Renal pelvis (tissue), 4 donors: ENCODE measurements around the gene RERE. TPM values are rescaled to one million over a fixed set of nuclear protein-coding genes. Genes with fewer than 3 reads are reported as not detected.
A peak's percentile ranks its signal among the peaks of the same experiment; 100 is the strongest.
"Not testable (repeated sequence)": the region's sequence is repeated elsewhere in the genome, so short reads cannot be mapped to it uniquely, and the experiment has no call there.

Experiments
- DNase-seq: peaks from one replicate; pipeline ENCODE4 v3.0.0-alpha.2; 2013
- polyA plus RNA-seq, 3 donors: library from polyadenylated mRNA; unstranded; fragments of 120-200 nt; gene quantifications; one replicate each; pipeline ENCODE4 v1.2.1, GENCODE V29; 2013; ENCODE audit not compliant: insufficient read length in 3 of 3

Gene RERE
- polyA plus RNA-seq, 3 donors: 142 to 161 (median 146) TPM

DNA sequence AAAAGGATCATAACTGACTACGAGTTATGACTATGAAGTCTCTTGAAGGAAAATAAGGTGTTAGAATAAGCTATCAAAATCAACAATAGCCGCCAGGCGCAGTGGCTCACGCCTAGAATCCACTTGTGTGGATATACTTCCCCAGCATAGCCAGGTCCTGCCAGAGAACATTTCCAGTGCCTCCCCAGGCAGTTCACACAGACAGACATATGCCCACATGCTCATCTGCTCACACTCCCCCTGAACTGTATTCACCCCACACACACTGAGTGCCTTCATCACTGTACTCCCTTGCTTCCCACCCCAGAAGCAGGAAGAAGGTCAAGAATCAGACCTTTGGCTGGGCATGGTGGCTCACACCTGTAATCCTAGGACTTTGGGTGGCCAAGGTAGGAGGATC, 6.5 kb downstream of the RERE start:
- DNase-seq: no peak

DNA sequence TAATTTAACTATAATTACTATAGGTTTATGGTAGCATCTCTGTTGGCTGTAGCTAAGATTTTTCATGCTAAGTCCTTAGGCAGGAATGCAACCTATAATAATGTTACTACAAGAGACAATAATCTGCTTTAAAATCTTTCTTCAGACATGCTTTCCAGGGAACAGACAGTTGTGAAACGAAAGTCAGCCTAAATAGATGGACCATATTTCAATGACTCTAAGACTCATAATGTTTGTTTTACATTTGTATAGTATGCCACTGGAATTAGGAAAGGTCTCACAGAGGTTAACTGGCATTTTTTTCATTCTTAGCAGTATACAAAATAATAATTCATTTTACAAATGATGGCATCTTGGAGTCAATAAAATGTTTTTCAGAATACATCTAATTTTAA, 8.1 kb downstream of the RERE start:
- no peak for DNase-seq

DNA sequence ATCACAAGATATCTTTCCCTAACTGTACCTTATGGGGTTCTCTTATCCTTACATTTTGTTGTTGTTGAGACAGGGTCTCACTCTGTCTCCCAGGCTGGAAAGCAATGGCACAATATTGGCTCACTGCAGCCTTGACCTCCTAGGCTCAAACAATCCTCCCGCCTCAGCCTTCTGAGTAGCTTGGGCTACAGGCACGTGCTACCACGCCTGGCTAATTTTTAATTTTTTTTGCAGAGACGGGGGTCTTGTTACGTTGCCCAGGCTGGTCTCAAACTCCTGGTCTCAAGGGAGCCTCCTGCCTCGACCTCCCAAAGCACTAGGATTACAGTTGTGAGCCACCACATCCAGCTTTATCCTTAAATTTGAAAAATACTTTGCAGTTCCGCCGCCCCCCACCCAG, 10.4 kb downstream of the RERE start:
- no peak for DNase-seq

DNA sequence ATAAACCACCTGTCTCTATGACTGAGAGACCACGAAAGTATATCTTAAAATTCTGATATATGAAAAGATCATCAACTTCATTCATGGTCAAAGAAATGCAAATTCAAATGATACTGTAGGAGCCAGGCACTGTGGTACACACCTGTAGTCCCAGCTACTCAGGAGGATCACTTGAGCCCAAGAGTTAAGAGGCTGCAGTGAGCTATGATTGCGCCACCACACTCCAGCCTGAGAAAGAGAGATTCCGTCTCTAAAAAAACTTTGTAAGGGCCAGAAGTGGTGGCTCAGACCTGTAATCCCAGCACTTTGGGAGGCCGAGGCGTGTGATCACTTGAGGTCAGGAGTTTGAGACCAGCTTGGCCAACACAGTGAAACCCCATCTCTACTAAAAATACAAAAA, 17.0 kb downstream of the RERE start:
- no peak for DNase-seq

DNA sequence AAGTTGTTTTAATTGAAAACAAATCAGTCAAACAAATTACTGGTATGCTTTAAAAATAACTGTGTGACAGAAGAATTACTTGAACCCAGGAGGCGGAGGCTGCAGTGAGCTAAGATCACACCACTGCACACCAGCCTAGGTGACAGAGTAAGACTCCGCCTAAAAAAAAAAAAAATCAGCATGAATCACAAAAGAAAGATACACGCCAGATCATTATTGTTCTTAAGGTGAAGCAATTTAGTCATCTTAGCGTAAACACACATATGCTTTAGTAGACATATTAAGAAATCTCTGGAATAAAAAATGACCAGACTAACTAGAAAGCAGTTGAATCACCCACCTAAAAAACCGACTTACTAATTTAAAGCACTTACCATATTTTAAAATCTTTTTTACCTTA, 20.2 kb downstream of the RERE start:
- DNase-seq: no peak

DNA sequence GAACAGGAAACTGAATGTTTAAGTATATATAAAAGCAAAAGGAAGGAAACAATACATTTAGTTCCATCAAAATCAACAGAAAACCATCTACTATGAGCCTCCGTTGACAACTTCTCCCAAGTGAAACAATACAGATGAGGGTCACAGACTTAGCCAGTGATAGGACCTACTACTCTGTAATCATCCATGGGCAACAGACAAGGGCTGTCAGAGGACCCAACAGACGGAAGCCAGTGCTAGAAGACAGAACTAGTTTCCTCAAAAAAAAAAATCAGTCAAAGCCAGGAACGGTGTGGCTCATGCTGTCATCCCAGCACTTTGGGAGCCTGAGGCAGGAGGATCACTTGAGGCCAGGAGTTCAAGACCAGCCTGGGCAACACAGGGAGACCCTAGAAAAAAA, 20.6 kb downstream of the RERE start:
- no peak for DNase-seq

DNA sequence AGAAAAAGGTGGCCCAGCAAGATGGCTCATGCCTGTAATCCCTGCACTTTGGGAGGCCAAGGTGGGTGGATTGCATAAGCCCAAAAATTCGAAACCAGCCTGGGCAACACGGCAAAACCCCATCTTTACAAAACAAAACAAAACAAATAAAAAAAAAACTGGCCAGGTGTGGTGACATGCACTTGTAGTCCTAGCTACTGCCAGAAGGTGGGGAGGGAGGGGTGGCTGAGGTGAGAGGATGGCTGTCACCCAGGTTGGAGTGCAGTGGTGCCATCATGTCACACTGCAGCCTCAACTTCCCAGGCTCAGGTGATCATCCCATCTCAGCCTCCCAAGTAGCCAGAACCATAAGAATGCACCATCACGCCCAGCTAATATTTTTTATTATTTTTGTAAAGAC, 22.8 kb downstream of the RERE start:
- no peak for DNase-seq

DNA sequence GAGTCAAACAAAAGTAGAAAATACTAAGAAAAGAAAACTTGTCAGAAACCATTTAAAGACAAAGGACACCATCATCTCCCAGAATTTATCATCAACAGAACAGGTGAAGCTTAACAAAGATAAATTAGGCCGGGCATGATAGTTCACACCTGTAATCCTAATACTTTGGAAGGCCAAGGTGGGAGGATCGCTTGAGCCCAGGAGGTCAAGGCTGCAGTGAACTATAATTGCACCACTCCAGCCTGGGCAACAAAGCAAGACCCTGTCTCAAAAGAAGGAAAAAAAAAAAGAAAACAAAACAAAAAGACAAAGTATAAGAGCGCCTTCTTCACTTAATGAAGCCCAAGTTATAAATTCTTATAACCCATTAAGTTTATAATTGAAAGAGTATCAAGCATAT, 25.6 kb downstream of the RERE start:
- no peak for DNase-seq

DNA sequence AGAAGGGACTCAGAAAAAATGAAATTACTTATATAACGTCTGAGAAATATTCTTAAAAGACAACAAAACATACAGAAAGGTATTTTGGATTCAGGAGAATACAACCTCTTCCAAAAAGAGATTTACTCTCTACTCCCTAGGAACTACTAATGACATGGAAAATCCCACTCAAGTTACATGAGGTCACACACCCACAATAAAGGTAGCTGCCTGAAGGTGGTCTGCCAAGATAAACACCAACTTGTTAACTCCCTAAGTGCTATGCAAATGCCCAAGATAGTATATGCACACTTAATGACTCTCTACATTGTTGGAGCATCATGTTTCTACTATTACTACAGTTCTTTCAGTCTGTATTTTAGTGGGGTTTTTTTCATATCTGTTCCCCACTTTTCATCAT, 26.5 kb downstream of the RERE start:
- DNase-seq: peak; percentile 14

DNA sequence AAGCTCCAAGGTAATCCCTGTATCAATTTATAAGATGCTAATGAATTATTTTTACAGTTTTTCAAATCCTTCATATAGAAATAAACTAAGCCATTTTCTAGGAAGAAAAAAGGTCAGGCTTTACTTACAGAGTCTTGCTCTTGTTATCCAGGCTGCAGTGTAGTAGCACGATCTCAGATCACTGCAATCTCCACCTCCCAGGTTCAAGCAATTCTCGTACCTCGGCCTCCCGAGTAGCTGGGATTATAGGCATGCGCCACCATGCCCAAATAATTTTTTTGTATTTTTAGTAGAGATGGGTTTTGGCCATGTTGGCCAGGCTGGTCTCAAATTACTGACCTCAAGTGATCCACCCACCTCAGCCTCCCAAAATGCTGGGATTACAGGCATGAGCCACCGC, 27.0 kb downstream of the RERE start:
- no peak for DNase-seq

DNA sequence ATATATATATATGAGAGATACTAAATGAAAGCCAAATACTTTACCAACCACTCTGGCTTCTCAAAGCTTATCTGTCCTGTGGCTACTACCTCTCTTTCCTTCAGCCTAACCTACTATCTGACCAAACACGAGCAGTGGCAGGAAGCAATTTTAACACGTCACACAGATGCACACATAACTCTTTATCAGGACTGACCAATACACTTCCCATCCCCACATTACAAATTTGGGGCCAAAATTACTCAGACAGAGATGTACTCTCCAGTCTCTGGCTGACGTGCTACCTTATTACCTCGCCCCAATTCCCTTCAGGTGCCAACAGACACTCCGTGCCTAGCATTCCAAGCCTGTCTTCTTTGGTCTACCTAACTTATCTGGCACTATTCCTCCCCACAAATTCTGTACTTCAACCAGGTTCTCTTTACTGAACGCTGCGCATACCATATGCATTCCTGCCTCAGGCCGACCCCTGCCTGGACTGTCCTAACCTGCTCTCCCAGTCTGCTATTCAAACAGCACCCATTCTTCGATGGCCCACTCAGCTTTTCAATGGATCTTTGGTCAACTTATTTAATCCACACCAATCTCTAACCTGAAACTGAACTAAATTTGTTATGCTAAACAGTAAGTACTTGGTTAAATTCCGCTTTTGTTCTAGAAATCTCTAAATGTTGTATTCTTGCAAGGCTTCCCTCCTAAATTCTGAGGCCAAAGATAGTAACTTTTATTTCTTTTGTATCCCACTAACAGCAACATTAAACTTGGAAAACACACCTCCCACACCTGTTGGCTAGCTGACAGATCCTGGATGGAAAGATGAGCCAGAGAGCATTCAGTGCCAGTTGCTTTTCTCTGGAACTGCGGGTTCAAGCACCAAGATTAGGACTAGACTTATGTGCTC, 27.9 kb downstream of the RERE start:
- peak; percentile 14 for DNase-seq

DNA sequence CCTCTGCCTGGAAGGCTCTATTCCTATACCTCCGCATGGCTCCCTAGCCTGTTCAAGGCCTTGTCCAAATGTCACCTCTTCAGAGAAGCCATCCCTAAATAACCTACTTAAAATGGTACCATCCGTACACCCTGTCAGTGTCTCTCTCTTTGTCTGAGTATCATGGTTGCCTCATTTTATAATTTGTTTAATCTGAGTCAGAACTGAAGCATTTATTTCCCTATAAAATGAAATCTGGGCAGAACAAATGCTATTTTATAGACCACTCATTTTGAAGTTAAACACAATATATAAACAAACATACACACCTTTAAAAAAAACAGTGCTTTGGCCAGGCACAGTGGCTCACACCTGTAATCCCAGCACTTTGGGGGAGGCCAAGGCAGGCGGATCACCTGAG, 30.2 kb downstream of the RERE start:
- no peak for DNase-seq

DNA sequence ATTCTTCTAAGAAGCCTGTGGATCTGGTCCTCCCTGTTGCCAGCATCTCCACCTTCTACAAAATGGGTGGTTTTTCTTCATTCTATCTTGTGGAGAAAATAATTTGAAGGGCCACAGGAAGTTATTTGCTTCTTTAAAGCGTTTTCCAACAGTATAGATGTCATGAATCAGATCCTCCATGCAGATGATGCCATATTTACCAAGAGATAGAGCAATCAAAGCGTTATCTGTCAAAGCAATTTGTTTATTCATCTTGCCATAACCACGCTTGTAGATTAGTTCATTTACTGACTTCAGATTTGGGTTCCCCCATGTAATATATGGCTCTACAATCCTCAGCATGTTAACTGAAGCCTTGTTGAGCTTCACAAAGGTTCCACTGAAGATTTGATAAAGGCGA, 31.2 kb downstream of the RERE start:
- not testable (repeated sequence) for DNase-seq

DNA sequence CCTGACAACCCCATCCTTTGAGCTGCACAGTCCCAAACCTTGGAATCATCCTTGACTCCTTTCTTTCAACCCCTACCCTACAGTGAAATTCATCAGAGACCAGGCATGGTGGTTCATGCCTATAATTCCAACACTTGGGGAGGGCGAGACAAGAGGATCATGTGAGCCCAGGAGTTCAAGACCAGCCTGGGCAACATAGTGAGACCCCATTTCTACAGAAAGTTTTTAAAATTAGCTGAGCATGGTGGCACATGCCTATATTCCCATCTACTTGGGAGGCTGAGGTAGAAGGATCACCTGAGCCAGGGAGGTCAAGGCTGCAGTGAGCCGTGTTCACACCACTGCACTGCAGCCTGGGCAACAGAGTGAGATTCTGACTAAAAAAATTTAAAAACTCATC, 34.5 kb downstream of the RERE start:
- DNase-seq: no peak

DNA sequence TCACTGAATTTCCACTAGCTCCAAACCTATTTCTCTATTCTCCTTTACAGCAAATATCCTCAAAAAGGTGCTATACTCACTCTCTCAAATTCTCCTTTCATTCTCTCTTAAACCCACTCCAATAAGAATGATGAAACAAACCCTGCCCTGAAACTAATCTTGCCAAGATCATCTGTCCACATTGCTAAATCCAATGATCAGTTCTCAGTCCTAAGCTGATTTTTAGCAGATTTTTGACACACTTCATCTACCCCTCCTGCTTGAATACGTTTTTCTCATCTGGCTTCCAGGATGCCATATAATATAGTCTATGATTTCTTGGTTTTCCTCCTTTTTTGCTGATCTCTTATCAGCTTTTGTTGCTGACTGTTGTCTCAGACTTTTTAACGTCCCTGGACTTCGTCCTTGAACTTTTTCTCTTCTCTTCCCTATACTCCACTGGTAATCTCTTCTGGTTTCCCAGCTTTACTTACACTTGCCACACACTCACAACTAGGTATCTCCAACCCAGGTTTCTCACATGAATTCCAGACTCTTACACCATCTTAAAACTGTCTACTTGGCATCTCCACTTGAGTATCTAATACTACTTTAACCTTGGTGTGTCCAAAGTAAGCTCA, 35.3 kb downstream of the RERE start:
- no peak for DNase-seq

DNA sequence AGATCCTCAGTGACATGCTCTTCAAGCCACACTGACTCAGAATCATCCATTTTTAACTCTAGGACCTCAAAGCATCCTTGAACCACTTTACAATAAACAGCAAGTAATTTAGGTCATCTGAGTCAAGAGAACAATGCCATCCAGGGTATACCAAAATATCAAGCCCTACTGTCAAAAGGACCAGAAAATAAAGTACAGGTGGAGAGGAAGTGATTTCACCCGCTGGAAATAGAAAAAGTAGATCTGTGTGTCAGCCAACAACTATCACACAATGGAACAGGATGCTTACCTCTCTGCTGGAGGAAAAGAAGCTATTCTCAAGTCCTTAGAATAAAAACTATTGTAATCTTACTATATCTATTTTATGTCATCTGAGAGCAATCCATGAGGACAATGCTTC, 37.0 kb downstream of the RERE start:
- no peak for DNase-seq

DNA sequence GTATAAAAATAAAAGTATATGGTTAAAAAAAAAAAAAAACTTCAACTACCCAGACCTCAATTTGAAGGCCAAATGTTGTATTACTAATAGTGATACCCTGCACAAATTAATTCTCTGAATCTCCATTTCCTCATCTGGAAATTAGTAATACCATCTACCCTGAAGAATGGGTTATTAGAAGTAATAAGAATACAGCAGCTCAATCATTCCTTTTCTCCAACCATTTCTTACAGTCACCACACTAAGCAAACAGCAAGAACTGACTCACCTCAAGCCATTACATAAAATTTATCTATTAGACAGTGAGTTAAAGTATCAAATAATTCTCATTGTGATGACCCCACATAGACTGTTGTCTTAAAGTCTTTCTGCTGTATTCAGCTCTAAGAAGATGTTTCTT, 39.6 kb downstream of the RERE start:
- DNase-seq: no peak

DNA sequence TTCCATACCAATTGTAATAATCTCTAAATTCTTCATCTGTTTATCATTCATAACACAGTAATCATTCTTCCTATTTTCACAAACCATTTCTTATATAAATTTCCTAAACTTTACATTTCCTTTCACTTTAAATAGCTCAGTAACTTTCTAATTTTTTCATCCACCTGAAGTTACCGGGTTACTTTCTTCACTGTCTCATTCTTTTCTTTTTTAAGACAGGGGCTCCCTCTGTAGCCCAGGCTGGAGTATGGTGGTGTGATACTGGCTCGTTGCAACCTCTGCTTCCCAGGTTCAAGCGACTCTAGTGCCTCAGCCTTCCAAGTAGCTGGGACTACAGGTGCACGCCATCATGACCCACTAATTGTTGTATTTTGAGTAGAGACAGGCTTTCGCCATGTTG, 41.3 kb downstream of the RERE start:
- DNase-seq: no peak

DNA sequence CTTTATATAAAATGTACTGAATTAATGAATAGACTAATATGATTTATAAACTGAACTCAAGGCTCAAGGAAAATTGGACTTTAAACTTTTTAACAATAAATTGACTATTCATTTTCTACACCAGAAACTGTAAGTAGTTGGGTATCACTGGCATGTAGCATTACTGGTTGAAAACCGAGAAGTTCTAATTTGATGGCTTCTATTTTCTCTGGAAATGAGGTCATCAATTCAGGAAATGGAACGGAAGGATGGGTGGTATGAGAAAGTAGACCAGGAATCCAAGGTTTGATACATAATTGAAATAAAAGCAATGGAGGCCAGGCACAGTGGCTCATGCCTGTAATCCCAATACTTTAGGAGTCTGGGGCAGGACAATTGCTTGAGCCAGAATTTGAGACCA, 50.4 kb downstream of the RERE start:
- DNase-seq: no peak

DNA sequence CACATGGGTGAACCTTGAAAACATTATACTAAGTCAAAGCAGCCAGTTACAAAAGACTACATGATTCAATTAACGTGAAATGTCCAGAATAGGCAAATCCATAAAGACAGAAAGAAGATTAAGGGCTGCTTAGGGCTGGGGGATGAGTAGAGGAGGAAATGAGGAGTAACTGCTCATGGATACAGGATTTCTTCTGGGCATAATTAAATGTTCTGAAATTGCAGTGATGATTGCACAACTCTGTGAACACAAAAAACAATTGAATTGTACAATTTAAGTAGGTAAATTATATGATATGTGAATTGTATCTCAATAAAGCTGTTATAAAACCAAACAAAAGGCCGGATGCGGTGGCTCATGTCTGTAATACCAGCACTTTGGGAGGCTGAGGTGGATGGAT, 52.2 kb downstream of the RERE start:
- no peak for DNase-seq

DNA sequence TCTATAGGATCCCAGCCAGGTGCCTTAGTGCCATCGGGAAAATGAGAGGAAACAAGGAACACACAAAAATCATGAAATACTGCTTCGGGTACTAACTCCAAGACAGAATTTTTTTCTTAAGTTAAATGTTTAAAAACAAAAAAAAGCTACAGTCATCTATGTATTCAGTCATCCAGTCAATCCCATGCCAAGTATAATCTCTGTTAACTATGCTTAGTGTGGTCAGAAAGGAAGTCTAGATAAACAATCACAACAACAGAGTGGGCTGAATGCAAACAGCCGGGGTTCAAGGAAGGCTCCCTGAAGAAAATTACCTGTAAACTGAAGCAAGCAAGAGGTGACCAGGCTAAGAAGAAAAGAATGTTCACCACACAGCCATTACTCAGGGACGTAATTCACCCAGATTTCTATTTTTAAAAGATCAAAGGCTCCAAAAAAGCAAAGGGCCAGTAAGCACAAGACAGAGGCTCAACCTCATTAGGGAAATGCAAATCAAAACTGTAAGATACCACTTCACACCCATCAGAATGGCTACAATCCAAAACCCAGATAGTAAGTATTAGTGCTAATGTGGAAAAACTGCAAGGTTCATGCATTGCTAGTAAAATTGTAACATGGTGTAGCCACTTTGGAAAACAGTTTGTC, 53.0 kb downstream of the RERE start:
- no peak for DNase-seq

DNA sequence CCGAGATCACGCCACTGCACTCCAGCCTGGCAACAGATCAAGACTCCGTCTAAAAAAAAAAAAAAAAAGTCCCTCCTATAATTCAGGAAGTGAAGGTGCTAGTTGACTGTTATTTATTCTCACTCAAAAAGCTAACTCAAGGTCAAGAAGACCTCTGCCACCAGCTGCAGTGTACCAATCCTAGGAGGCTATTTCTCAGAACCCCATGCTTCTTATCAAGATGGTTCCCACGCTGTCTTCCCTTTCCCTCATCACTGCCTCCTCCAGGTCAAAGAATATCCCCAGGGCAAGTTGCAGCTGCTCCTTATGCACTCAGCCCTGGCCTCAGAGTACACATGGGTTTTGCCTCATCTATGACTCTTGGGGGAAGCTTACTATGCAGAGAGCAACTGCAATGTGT, 53.6 kb downstream of the RERE start:
- DNase-seq: no peak

DNA sequence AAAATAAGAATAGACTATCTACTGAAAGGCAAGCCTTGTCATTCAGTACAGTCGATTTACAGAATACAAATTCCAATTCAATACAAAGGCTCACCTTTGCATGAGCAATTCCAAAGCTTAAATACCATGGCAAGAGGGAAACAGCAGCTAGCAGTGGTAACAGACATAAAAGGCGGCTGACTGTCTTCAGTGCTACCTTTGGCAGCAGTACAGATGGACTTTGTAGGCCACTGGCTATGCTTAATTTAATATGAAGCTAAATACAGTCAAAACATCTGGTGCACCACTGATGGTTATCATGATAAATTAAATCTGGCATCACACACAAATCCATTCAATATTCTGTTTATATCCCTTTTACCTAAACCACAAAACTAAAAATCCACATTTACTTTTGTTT, 62.4 kb downstream of the RERE start:
- DNase-seq: no peak
